ENCODE data around the gene GDPD5.

Gene GDPD5

GRCh38 chr11:75388386-75389275 lies 137.1 kb downstream of the GDPD5 start:
- peak; percentile 58 for DNase-seq

- DNase-seq, result no peak
These were observed 137.9 kb downstream of the GDPD5 start for GRCh38 chr11:75387736-75388294.

- DNase-seq, result no peak
These were observed 138.7 kb downstream of the GDPD5 start for GRCh38 chr11:75386942-75387630.

Data from activated CD4-positive, alpha-beta T cell treated with anti-CD3 and anti-CD28 coated beads, Interleukin-2, amount 50 U/mL, for 1 hour (primary cell).